ENCODE data around the gene TEAD1. TPM values are rescaled to one million over a fixed set of nuclear protein-coding genes. Genes with fewer than 3 reads are reported as not detected.

The TEAD1 gene
- polyA plus RNA-seq, 1 experiment, result 113 TPM

GRCh38 chr11:12854829-12855228 is 180.6 kb downstream of the TEAD1 start:
- no peak for DNase-seq (ENCODE audit: low read depth, low spot score)
- Histone ChIP-seq H3K27ac (ENCODE audit: low read depth, low read length) (no peak overlapping the region), H3K9me3 (ENCODE audit: control insufficient read depth, insufficient read depth, low read length) (no peaks in the 10 kb centered on the region), H3K4me3 (ENCODE audit: low read depth, low read length) (no peak overlapping the region), H3K27me3 (ENCODE audit: control insufficient read depth, insufficient read depth, low read length) (no peaks in the 10 kb centered on the region)
- CTCF ChIA-PET, result no interaction called here
- POLR2A ChIA-PET, result interaction anchor here (0.7 kb wide), 1 partner anchor 55 kb away, joined by 4 read pairs; no protein-coding TSS in a partner anchor
- TF ChIP-seq, protein P1, sequence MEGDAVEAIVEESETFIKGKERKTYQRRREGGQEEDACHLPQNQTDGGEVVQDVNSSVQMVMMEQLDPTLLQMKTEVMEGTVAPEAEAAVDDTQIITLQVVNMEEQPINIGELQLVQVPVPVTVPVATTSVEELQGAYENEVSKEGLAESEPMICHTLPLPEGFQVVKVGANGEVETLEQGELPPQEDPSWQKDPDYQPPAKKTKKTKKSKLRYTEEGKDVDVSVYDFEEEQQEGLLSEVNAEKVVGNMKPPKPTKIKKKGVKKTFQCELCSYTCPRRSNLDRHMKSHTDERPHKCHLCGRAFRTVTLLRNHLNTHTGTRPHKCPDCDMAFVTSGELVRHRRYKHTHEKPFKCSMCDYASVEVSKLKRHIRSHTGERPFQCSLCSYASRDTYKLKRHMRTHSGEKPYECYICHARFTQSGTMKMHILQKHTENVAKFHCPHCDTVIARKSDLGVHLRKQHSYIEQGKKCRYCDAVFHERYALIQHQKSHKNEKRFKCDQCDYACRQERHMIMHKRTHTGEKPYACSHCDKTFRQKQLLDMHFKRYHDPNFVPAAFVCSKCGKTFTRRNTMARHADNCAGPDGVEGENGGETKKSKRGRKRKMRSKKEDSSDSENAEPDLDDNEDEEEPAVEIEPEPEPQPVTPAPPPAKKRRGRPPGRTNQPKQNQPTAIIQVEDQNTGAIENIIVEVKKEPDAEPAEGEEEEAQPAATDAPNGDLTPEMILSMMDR (IDR thresholded peaks at IDR 0.05; ENCODE audit: low read depth, low read length), result no peak

DNA sequence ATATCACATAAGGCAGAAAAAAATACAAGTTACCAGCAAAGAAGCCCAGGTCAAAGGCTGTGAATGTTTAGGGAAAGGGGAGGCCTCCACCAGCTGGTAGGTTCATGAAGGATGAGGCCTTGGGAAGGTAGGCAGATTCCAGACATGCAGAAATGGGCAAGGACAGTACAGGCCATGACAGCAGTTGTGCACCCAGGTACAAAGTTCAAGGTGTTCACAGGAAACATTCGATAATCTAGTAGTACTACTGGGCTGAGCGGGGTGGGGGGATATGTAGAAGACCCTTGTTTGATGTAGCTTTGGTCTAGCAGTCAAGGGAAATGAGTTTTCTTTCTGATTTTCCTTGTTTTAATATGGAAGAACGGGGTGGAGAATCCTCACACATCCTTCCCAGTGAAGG is 182.1 kb downstream of the TEAD1 start:
- POLR2A ChIA-PET, result no interaction called here
- DNase-seq (ENCODE audit: low read depth, low spot score), result no peak
- Histone ChIP-seq H3K27ac (ENCODE audit: low read depth, low read length) (no peak overlapping the region), H3K4me3 (ENCODE audit: low read depth, low read length) (no peak overlapping the region), H3K9me3 (ENCODE audit: control insufficient read depth, insufficient read depth, low read length) (no peaks in the 10 kb centered on the region), H3K27me3 (ENCODE audit: control insufficient read depth, insufficient read depth, low read length) (no peaks in the 10 kb centered on the region)
- TF ChIP-seq, protein P1 (IDR thresholded peaks at IDR 0.05; ENCODE audit: low read depth, low read length), result no peak
- CTCF ChIA-PET, result no interaction called here

GRCh38 chr11:12857572-12857971 is 183.4 kb downstream of the TEAD1 start:
- no peaks in the 10 kb centered on the region for H3K9me3 ChIP-seq (ENCODE audit: control insufficient read depth, insufficient read depth, low read length)
- CTCF ChIA-PET, result interaction anchor here (0.8 to 1.3 kb wide), 2 partner anchors 11 kb away, joined by 3 to 4 read pairs; no protein-coding TSS in a partner anchor
- POLR2A ChIA-PET, result no interaction called here
- DNase-seq (ENCODE audit: low read depth, low spot score), result no peak
- no peak overlapping the region for H3K4me3 ChIP-seq (ENCODE audit: low read depth, low read length)
- H3K27ac ChIP-seq (ENCODE audit: low read depth, low read length), result no peak overlapping the region
- TF ChIP-seq, protein P1 (IDR thresholded peaks at IDR 0.05; ENCODE audit: low read depth, low read length), result no peak
- no peaks in the 10 kb centered on the region for H3K27me3 ChIP-seq (ENCODE audit: control insufficient read depth, insufficient read depth, low read length)

GRCh38 chr11:12859872-12860657 is 185.8 kb downstream of the TEAD1 start:
- POLR2A ChIA-PET, result no interaction called here
- H3K4me3 ChIP-seq (ENCODE audit: low read depth, low read length), result no peak overlapping the region
- H3K9me3 ChIP-seq (ENCODE audit: control insufficient read depth, insufficient read depth, low read length), result no peaks in the 10 kb centered on the region
- CTCF ChIA-PET, result no interaction called here
- TF ChIP-seq, protein P1 (IDR thresholded peaks at IDR 0.05; ENCODE audit: low read depth, low read length), result no peak
- no peak overlapping the region for H3K27ac ChIP-seq (ENCODE audit: low read depth, low read length)
- no peak for DNase-seq (ENCODE audit: low read depth, low spot score)
- H3K27me3 ChIP-seq (ENCODE audit: control insufficient read depth, insufficient read depth, low read length), result no peaks in the 10 kb centered on the region

GRCh38 chr11:12860827-12861226 is 186.6 kb downstream of the TEAD1 start:
- no peak for DNase-seq (ENCODE audit: low read depth, low spot score)
- no peak overlapping the region for H3K27ac ChIP-seq (ENCODE audit: low read depth, low read length)

More at GRCh38 chr11:12860827-12861226, 186.6 kb downstream of the TEAD1 start:
- no peaks in the 10 kb centered on the region for H3K27me3 ChIP-seq (ENCODE audit: control insufficient read depth, insufficient read depth, low read length)
- ChIA-PET POLR2A (no interaction called here), CTCF (interaction anchor here (0.6 kb wide), 1 partner anchor 531 kb away, joined by 3 read pairs; no protein-coding TSS in a partner anchor)
- H3K9me3 ChIP-seq (ENCODE audit: control insufficient read depth, insufficient read depth, low read length), result no peaks in the 10 kb centered on the region
- H3K4me3 ChIP-seq (ENCODE audit: low read depth, low read length), result no peak overlapping the region
- TF ChIP-seq, protein P1 (IDR thresholded peaks at IDR 0.05; ENCODE audit: low read depth, low read length), result no peak

Data from AG04450 (cell line).